ENCODE data around the gene NSUN2.

- TF ChIP-seq, protein P1, sequence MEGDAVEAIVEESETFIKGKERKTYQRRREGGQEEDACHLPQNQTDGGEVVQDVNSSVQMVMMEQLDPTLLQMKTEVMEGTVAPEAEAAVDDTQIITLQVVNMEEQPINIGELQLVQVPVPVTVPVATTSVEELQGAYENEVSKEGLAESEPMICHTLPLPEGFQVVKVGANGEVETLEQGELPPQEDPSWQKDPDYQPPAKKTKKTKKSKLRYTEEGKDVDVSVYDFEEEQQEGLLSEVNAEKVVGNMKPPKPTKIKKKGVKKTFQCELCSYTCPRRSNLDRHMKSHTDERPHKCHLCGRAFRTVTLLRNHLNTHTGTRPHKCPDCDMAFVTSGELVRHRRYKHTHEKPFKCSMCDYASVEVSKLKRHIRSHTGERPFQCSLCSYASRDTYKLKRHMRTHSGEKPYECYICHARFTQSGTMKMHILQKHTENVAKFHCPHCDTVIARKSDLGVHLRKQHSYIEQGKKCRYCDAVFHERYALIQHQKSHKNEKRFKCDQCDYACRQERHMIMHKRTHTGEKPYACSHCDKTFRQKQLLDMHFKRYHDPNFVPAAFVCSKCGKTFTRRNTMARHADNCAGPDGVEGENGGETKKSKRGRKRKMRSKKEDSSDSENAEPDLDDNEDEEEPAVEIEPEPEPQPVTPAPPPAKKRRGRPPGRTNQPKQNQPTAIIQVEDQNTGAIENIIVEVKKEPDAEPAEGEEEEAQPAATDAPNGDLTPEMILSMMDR (IDR thresholded peaks at IDR 0.05; ENCODE audit: low read depth, low read length), result no peak
- TF ChIP-seq MYC (IDR thresholded peaks at IDR 0.05; ENCODE audit: low read depth, low read length), result no peak
These were observed 46.2 kb downstream of the NSUN2 start for GRCh38 chr5:6586647-6587042.
